OCI-LY1 (cell line): ENCODE measurements around the gene CEP126.

Experiments used
- H2AFZ ChIP-seq: fragments of 200-600 bp; sonication (generic), shearing (Covaris generic); 2 replicates; pipeline ENCODE4 v1.6.0; 2014; ENCODE audit warnings: antibody characterized with exemption, mild to moderate bottlenecking, low read length
- H3F3A ChIP-seq: fragments of 200-600 bp; sonication (generic), shearing (Covaris generic); 2 replicates; pipeline ENCODE4 v1.6.0; 2014; ENCODE audit warnings: mild to moderate bottlenecking, antibody characterized with exemption, low read length, moderate library complexity; ENCODE audit not compliant: insufficient read depth
- H3K27ac ChIP-seq: fragments of 200-600 bp; sonication (generic); 2 replicates; pipeline ENCODE4 v1.5.1; 2014; ENCODE audit warnings: low read length, mixed run types, mild to moderate bottlenecking, low read depth; ENCODE audit not compliant: poor library complexity, severe bottlenecking
- H3K27me3 ChIP-seq: fragments of 200-600 bp; sonication (generic); 2 replicates; pipeline ENCODE4 v1.6.0; 2014; ENCODE audit warnings: antibody characterized with exemption, mild to moderate bottlenecking, low read length, moderate library complexity; ENCODE audit not compliant: insufficient read depth
- H3K36me3 ChIP-seq: fragments of 200-600 bp; sonication (generic); 2 replicates; pipeline ENCODE4 v1.6.1; 2014; ENCODE audit warnings: mild to moderate bottlenecking, antibody characterized with exemption, low read length, moderate library complexity, mixed read lengths; ENCODE audit not compliant: insufficient read depth
- H3K4me1 ChIP-seq: fragments of 200-600 bp; sonication (generic); 2 replicates; pipeline ENCODE4 v1.5.1; 2014; ENCODE audit warnings: mild to moderate bottlenecking, low read length, moderate library complexity; ENCODE audit not compliant: insufficient read depth, severe bottlenecking
- H3K4me2 ChIP-seq: fragments of 200-600 bp; sonication (generic), shearing (Covaris generic); 2 replicates; pipeline ENCODE4 v1.6.1; 2014; ENCODE audit warnings: low read length
- H3K4me3 ChIP-seq: fragments of 200-600 bp; sonication (generic); 2 replicates; pipeline ENCODE4 v1.5.1; 2014; ENCODE audit warnings: low read length, low read depth, mild to moderate bottlenecking, mixed read lengths; ENCODE audit not compliant: poor library complexity, severe bottlenecking
- H3K79me2 ChIP-seq: fragments of 200-600 bp; shearing (Covaris generic); 2 replicates; pipeline ENCODE4 v1.6.1; 2016; ENCODE audit warnings: mixed run types, low read length, mixed read lengths; ENCODE audit not compliant: insufficient read depth
- H3K9ac ChIP-seq: fragments of 200-600 bp; sonication (generic), shearing (Covaris generic); 2 replicates; pipeline ENCODE4 v1.6.1; 2014; ENCODE audit warnings: mild to moderate bottlenecking, low read length, mixed read lengths
- H3K9me2 ChIP-seq: fragments of 200-600 bp; sonication (generic), shearing (Covaris generic); 2 replicates; pipeline ENCODE4 v1.6.1; 2014; ENCODE audit warnings: low read depth, mild to moderate bottlenecking, low read length, mixed read lengths
- H3K9me3 ChIP-seq: fragments of 200-600 bp; shearing (Covaris generic); 2 replicates; pipeline ENCODE4 v1.6.1; 2014; ENCODE audit warnings: low read length, mixed read lengths
- H4K20me1 ChIP-seq: fragments of 200-600 bp; sonication (generic), shearing (Covaris generic); 2 replicates; pipeline ENCODE4 v1.6.0; 2016; ENCODE audit warnings: mild to moderate bottlenecking, low read length; ENCODE audit not compliant: insufficient read depth
- CTCF ChIP-seq: fragments of 200-600 bp; sonication (generic), shearing (Covaris generic); IDR thresholded peaks from 2 replicates; pipeline ENCODE4 v1.5.1; 2017; ENCODE audit warnings: mild to moderate bottlenecking, antibody characterized with exemption, low read length, moderate library complexity, mixed read lengths
- EZH2 ChIP-seq: fragments of 200-600 bp; sonication (generic), shearing (Covaris generic); IDR thresholded peaks from 2 replicates; pipeline ENCODE4 v1.8.0; 2017; ENCODE audit warnings: borderline replicate concordance, mixed run types, mild to moderate bottlenecking, antibody characterized with exemption, low read length, moderate library complexity, mixed read lengths

The CEP126 gene

GRCh38 chr11:101920992-101921391 lies 6.2 kb downstream of the CEP126 start:
- no peak overlapping the region for H2AFZ ChIP-seq
- no peaks in the 10 kb centered on the region for H4K20me1 ChIP-seq
- H3K36me3 ChIP-seq: peaks cover 5% of the 10 kb centered on the region; the same call in 1 of the 2 replicates
- no peaks in the 10 kb centered on the region for H3F3A ChIP-seq
- H3K79me2 ChIP-seq: 0 out of 2 replicates have a peak, but pooled peaks cover 5% of the 10 kb centered on the region
- H3K4me3 ChIP-seq: no peak overlapping the region
- H3K9ac ChIP-seq: no peak overlapping the region
- H3K9me3 ChIP-seq: no peaks in the 10 kb centered on the region
- H3K27ac ChIP-seq: no peak overlapping the region
- H3K4me1 ChIP-seq: peaks cover 38% of the 10 kb centered on the region
- no peaks in the 10 kb centered on the region for H3K27me3 ChIP-seq
- H3K4me2 ChIP-seq: no peak overlapping the region
- TF ChIP-seq EZH2 (no peak), CTCF (no peak)
- H3K9me2 ChIP-seq: no peaks in the 10 kb centered on the region

GRCh38 chr11:101923554-101923953 lies 8.7 kb downstream of the CEP126 start:
- Histone ChIP-seq H3K9me2 (no peaks in the 10 kb centered on the region), H3K79me2 (no peaks in the 10 kb centered on the region), H3K9ac (no peak overlapping the region), H3K4me1 (peaks cover 17% of the 10 kb centered on the region), H3K4me3 (no peak overlapping the region), H3K9me3 (no peaks in the 10 kb centered on the region), H4K20me1 (no peaks in the 10 kb centered on the region), H2AFZ (no peak overlapping the region), H3F3A (no peaks in the 10 kb centered on the region), H3K4me2 (no peak overlapping the region), H3K27ac (no peak overlapping the region), H3K27me3 (no peaks in the 10 kb centered on the region), H3K36me3 (peaks cover 5% of the 10 kb centered on the region; the same call in 1 of the 2 replicates)
- TF ChIP-seq CTCF (no peak), EZH2 (no peak)

GRCh38 chr11:101929294-101929915 lies 14.6 kb downstream of the CEP126 start:
- no peak; the same call in 1 of the 2 replicates for TF ChIP-seq CTCF
- TF ChIP-seq EZH2: no peak
- Histone ChIP-seq H3K9ac (no peak overlapping the region), H3K9me3 (no peaks in the 10 kb centered on the region), H3K9me2 (no peaks in the 10 kb centered on the region), H4K20me1 (no peaks in the 10 kb centered on the region), H3K79me2 (no peaks in the 10 kb centered on the region), H3K4me1 (no peaks in the 10 kb centered on the region), H3K4me3 (no peak overlapping the region), H2AFZ (no peak overlapping the region), H3K36me3 (peaks cover 13% of the 10 kb centered on the region; the same call in 1 of the 2 replicates), H3K27me3 (no peaks in the 10 kb centered on the region), H3K27ac (no peak overlapping the region), H3K4me2 (no peak overlapping the region), H3F3A (no peaks in the 10 kb centered on the region)
